Choroid plexus epithelial cell (primary cell): ENCODE measurements around the gene BAIAP3.

Experiments
- DNase-seq: peaks from one replicate; pipeline ENCODE4 v3.0.0-alpha.2; 2010; ENCODE audit warnings: low read depth
- H3K4me3 ChIP-seq: 2 replicates; pipeline ENCODE4 v1.5.1; 2011; ENCODE audit warnings: low read depth, mild to moderate bottlenecking, control low read depth, low read length, moderate library complexity
- CTCF ChIP-seq: conservative IDR thresholded peaks from 2 replicates; pipeline ENCODE4 v1.5.1; 2011; ENCODE audit warnings: low read depth, mild to moderate bottlenecking, control low read depth, inconsistent platforms, low read length, moderate library complexity

BAIAP3 gene

DNA sequence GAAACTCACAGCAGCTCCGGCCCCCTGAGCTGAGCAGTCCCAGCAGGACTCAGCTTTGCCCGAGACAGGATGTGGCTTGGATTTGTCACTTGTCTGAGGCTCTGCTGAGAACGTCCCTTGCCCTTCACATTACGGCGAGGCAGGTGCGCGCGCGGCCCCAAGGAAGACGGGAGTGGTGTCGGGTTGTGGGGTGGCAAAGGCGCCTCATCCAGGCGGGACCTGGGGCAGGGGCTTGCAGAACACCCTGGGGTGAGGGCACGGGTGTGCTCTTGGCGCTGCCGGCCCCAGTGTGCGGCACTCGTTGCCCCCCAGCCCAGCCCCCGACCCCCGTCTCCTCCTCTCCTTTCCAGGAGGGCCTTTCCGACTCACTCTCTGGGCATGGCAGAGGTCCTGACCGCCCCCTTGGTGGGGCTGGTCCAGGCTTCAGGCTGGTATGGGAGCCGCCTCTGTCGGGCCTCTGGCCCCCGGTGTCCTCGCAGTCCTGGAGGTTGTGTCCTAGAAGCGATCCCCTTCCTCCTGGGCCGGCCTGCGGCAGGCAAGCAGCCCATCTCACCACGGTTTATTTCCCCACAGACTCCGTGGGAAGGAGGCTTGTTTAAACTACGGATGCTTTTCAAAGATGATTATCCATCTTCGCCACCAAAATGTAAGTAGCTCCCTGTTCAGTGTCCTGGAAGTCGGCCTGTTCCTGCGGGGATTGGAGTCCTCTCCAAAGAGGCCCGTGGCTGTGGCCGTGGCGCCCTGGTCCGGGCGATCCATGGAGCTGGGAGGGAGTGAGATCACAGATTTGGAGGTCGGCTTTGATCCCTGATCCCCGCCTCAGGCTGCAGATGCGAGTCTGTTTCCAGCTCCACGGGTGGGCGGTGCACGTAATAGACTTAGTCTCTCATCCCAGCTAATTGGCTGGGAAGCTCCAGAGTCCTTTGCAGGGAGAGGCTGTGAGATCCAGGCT is 18.1 kb upstream of the BAIAP3 start:
- H3K4me3 ChIP-seq: no peak overlapping the region
- DNase-seq: no peak

DNA sequence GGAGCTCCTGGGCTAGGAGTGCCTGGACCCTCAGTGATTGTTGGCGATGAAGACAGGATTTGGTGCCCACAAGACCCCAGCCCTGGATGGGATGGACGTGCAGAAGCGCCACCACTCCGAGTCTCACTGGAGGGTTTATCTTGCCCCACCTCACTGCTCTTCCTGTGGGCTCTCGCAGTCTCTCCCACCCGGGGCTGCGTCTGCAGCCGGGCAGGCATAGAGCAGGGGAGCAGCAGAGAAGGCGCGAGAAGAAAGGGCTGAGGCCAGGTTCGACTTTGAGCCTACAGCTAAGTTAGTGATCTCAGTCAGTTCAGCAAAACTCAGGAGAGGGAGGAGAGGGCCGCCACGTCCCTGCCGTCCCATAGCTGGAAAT is 17.4 kb upstream of the BAIAP3 start:
- H3K4me3 ChIP-seq: no peak overlapping the region
- no peak for DNase-seq
- no peak for TF ChIP-seq CTCF

More for the DNA sequence above, 18.1 kb upstream of the BAIAP3 start:
- TF ChIP-seq CTCF: no peak

GRCh38 chr16:1317479-1318267 is 15.8 kb upstream of the BAIAP3 start:
- TF ChIP-seq CTCF: no peak
- no peak for DNase-seq
- H3K4me3 ChIP-seq: no peak overlapping the region

GRCh38 chr16:1318268-1318545 is 15.2 kb upstream of the BAIAP3 start:
- H3K4me3 ChIP-seq: no peak overlapping the region

DNA sequence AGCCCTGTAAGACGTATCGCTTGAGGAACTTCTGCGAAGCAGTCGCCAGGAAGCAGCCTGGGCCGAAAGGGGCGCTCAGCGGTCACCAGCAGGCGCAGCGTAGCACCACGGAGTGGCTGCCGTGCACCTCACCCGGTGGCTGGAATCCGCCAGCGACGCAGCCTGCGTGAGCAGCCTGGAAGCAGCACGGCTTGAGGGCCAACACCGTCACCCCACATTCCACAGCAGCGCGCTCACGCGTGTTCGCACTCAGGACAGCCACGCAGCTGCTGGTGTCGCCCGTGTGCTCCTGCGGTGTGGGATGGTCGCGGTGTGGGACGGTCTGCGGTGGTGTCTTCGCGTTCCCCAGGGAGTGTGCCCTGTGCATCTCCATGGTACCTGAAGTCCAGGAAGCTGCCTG is 14.4 kb upstream of the BAIAP3 start:
- no peak for TF ChIP-seq CTCF
- H3K4me3 ChIP-seq: no peak overlapping the region
- no peak for DNase-seq

More at GRCh38 chr16:1318268-1318545, 15.2 kb upstream of the BAIAP3 start:
- no peak for TF ChIP-seq CTCF
- no peak for DNase-seq

DNA sequence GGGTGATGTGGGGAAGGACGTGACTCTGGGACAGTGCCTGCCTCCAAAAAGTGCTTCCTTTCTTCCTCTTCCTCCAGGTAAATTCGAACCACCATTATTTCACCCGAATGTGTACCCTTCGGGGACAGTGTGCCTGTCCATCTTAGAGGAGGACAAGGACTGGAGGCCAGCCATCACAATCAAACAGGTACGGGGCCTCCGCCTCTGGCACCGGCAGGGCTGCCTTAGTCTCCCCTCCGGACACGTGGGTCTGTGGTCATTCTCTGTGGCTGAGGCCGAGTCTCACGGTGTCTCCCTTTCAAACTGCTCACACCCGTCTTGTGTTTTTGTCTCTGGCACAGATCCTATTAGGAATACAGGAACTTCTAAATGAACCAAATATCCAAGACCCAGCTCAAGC is 13.3 kb upstream of the BAIAP3 start:
- no peak overlapping the region for H3K4me3 ChIP-seq
- no peak for TF ChIP-seq CTCF
- DNase-seq: no peak
